C4-2B (cell line): ENCODE measurements around the gene HMGB1.
A peak's percentile ranks its signal among the peaks of the same experiment; 100 is the strongest.

Experiments used
- H3K27ac ChIP-seq: fragments of 450-650 bp; 2 replicates; pipeline ENCODE4 v1.5.1; 2017
- CTCF ChIP-seq: fragments of 450-650 bp; conservative IDR thresholded peaks from 2 replicates; pipeline ENCODE4 v1.5.1; 2017; ENCODE audit warnings: mild to moderate bottlenecking
- ZFX ChIP-seq: fragments of 450-650 bp; IDR thresholded peaks from 2 replicates; pipeline ENCODE4 v1.6.1; 2017

Gene HMGB1

GRCh38 chr13:30496147-30496546 lies 30.4 kb upstream of the HMGB1 start:
- no peak overlapping the region for H3K27ac ChIP-seq
- no peak for TF ChIP-seq CTCF
- TF ChIP-seq ZFX: no peak

GRCh38 chr13:30495746-30496145 lies 30.0 kb upstream of the HMGB1 start:
- H3K27ac ChIP-seq: no peak overlapping the region
- TF ChIP-seq CTCF: no peak
- TF ChIP-seq ZFX: no peak

GRCh38 chr13:30493658-30494381 lies 28.1 kb upstream of the HMGB1 start:
- H3K27ac ChIP-seq: no peak overlapping the region
- no peak for TF ChIP-seq ZFX
- TF ChIP-seq CTCF: no peak

GRCh38 chr13:30487075-30487470 lies 21.3 kb upstream of the HMGB1 start:
- no peak for TF ChIP-seq CTCF
- peak; percentile 19; the same call in 1 of the 2 replicates for TF ChIP-seq ZFX
- peak overlapping the region; percentile 49; the same call in 1 of the 2 replicates for H3K27ac ChIP-seq

GRCh38 chr13:30486230-30487074 lies 20.7 kb upstream of the HMGB1 start:
- no peak for TF ChIP-seq ZFX
- no peak for TF ChIP-seq CTCF
- H3K27ac ChIP-seq: peak overlapping the region; percentile 49

- H3K27ac ChIP-seq: no peak overlapping the region
- TF ChIP-seq ZFX (0 out of 2 replicates have a peak, but pooled peaks have one; percentile 10), CTCF (no peak)
Observed at GRCh38 chr13:30481241-30481760, 15.6 kb upstream of the HMGB1 start.
